Esophagus muscularis mucosa (tissue), 4 donors: Measurements from ENCODE around the gene CNN1.

ENCODE experiments used
- EP300 ChIP-seq: sonication (generic); formaldehyde crosslinking; IDR thresholded peaks from one replicate; pipeline ENCODE4 v1.6.1; 2017; ENCODE audit warnings: antibody characterized with exemption
- POLR2A ChIP-seq: fragments of 450-650 bp; IDR thresholded peaks from one replicate; pipeline ENCODE4 v1.6.1; 2017; ENCODE audit warnings: antibody characterized with exemption, moderate library complexity, mild to moderate bottlenecking, low read depth
- POLR2AphosphoS5 ChIP-seq, 2 donors: sonication (generic); formaldehyde crosslinking; IDR thresholded peaks; one replicate each; pipeline ENCODE4 v1.6.1; 2017; ENCODE audit warnings: antibody characterized with exemption in 2 of 2
- TF ChIP-seq, protein P1 (sequence below), 3 experiments: fragments of 200-600 bp in 2 of 3; fragments of 450-650 bp in 1 of 3; sonication (generic) in 2 of 3; IDR thresholded peaks; one replicate each; pipeline ENCODE4 v1.5.1; 2017 to 2019; ENCODE audit warnings: antibody characterized with exemption in 3 of 3, mild to moderate bottlenecking in 2 of 3, moderate library complexity in 1 of 3

DNA sequence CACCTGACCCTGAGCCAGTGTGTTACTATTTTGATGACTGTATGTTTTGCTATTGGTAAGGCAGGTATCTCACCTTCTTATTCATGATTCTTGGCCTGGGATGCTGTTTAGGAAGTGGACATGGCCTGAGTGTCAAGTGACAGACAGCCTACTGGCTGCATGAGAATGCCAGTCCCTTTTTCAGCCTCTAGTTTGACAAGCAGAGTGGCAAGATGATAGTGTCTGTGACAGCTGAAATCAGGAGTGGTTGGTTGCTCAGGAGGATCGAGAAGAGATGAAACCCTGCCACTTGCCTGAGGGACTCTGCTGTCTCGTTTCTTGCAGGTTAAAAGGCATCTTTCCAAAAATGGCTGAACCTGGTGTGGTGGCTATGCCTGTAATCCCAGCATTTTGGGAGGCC, 27.5 kb downstream of the CNN1 start:
- TF ChIP-seq, protein P1, sequence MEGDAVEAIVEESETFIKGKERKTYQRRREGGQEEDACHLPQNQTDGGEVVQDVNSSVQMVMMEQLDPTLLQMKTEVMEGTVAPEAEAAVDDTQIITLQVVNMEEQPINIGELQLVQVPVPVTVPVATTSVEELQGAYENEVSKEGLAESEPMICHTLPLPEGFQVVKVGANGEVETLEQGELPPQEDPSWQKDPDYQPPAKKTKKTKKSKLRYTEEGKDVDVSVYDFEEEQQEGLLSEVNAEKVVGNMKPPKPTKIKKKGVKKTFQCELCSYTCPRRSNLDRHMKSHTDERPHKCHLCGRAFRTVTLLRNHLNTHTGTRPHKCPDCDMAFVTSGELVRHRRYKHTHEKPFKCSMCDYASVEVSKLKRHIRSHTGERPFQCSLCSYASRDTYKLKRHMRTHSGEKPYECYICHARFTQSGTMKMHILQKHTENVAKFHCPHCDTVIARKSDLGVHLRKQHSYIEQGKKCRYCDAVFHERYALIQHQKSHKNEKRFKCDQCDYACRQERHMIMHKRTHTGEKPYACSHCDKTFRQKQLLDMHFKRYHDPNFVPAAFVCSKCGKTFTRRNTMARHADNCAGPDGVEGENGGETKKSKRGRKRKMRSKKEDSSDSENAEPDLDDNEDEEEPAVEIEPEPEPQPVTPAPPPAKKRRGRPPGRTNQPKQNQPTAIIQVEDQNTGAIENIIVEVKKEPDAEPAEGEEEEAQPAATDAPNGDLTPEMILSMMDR (IDR thresholded peaks at IDR 0.05): no peak
- TF ChIP-seq POLR2A: no peak
- no peak for TF ChIP-seq POLR2AphosphoS5 (IDR thresholded peaks at IDR 0.05)
- TF ChIP-seq EP300: no peak
